SU-DHL-6 (cell line): Measurements from ENCODE around the gene NTHL1.

Experiments used
- CTCF ChIP-seq: fragments of 200-600 bp; sonication (generic); IDR thresholded peaks from one replicate; pipeline ENCODE4 v1.5.1; 2017; ENCODE audit warnings: antibody characterized with exemption, mild to moderate bottlenecking, low read length, moderate library complexity; ENCODE audit not compliant: insufficient read depth, poor library complexity, severe bottlenecking
- EZH2phosphoT487 ChIP-seq: fragments of 200-600 bp; sonication (generic), shearing (Covaris generic); conservative IDR thresholded peaks from 2 replicates; pipeline ENCODE4 v1.6.1; 2018; ENCODE audit warnings: mild to moderate bottlenecking, antibody characterized with exemption, low read length, moderate library complexity, mixed read lengths

- TF ChIP-seq CTCF (no peak), EZH2phosphoT487 (no peak)
Observed at GRCh38 chr16:2086812-2087747, 39.4 kb upstream of the NTHL1 start.
